Activated naive CD8-positive, alpha-beta T cell treated with anti-CD3 and anti-CD28 coated beads, Interleukin-2, amount 10 ng/mL, durations not matched to agents 7 days and 5 days (primary cell): Measurements from ENCODE around the gene LRRC4. TPM values are rescaled to one million over a fixed set of nuclear protein-coding genes. Genes with fewer than 3 reads are reported as not detected.
A peak's percentile ranks its signal among the peaks of the same experiment; 100 is the strongest.

Source experiments
- ATAC-seq: fragments of 150-1000 bp; cut with Tn5 transposase; one replicate; pipeline ENCODE4 v1.10.0; 2021; ENCODE audit warnings: low read depth, moderate library complexity
- POLR2A ChIA-PET: fragments of 350-600 bp; sonication (Branson Sonifier 250); formaldehyde crosslinking; loops from one replicate; lab custom pipeline; 2021; ENCODE audit warnings: antibody characterized with exemption; lab: Charles Lee
- DNase-seq: peaks from one replicate; pipeline ENCODE4 v3.0.0; 2021
- H3K27ac Mint-ChIP-seq: one replicate; pipeline ENCODE4 v1.8.0; 2022; ENCODE audit warnings: mild to moderate bottlenecking, mixed read lengths
- H3K27me3 Mint-ChIP-seq: one replicate; pipeline ENCODE4 v1.8.0; 2022; ENCODE audit warnings: mild to moderate bottlenecking, moderate library complexity, mixed read lengths
- H3K36me3 Mint-ChIP-seq: one replicate; pipeline ENCODE4 v1.8.0; 2021; ENCODE audit warnings: mild to moderate bottlenecking, mixed read lengths
- H3K4me1 Mint-ChIP-seq: one replicate; pipeline ENCODE4 v1.8.0; 2021; ENCODE audit warnings: mixed read lengths
- H3K4me3 Mint-ChIP-seq: one replicate; pipeline ENCODE4 v1.8.0; 2022; ENCODE audit warnings: mild to moderate bottlenecking, moderate library complexity, mixed read lengths
- H3K9me3 Mint-ChIP-seq: one replicate; pipeline ENCODE4 v1.8.0; 2021; ENCODE audit warnings: mixed read lengths
- total RNA-seq, 2 experiments: library from RNA; stranded (reverse); gene quantifications; one replicate each; pipeline ENCODE4 v1.2.3, GENCODE V29; 2021

The LRRC4 gene
- total RNA-seq, 2 experiments from 2014 or later, result 0.11 TPM; not detected in 1

DNA sequence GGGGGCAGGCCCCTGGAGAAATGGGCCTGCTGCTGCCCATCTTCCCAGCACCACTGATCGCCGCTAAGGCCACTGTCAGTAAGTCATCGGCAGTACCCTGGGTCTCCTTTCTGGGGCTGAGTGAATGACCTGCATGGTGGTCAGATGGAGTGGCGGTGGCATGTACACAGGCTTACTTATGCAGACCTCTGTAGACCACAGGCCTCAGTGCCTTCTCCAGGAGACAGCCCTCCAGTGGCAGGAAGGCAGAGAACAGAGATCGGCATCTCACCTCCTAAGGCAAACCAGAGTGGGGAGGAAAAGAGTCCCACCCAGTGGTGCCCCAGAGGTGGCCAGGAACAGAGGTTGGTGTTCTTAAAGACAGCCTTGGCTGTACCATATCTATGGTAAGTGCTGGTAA is 22.8 kb upstream of the LRRC4 start:
- POLR2A ChIA-PET, result no interaction called here
- Mint-ChIP-seq H3K4me1 (peaks cover 37% of the 10 kb centered on the region), H3K4me3 (no peak overlapping the region), H3K27ac (no peak overlapping the region), H3K27me3 (no peaks in the 10 kb centered on the region), H3K36me3 (peaks cover 7% of the 10 kb centered on the region), H3K9me3 (no peaks in the 10 kb centered on the region)
- no peak for DNase-seq
- no peak for ATAC-seq

DNA sequence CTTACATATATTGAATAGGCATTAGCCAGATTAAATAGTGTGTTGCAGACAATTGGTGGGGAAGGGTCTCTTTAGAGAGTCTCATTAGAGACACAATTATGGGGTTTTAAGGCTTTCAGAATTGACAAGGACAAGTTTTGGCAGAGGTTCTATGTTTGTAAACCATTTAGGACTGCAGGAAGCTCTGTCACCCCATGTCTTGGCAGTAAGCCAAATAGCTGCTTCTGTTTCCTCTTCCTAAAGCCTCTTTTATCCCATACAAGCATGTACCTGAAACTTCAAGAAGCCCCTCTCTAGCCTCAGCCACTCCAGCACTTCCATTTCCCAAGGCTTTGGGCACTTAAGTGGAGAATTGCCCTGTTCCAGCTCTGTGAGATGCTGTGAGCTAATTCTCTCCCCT is 21.8 kb upstream of the LRRC4 start:
- no peaks in the 10 kb centered on the region for H3K27me3 Mint-ChIP-seq
- peaks cover 27% of the 10 kb centered on the region for H3K4me1 Mint-ChIP-seq
- H3K36me3 Mint-ChIP-seq, result peaks cover 7% of the 10 kb centered on the region
- H3K27ac Mint-ChIP-seq, result no peak overlapping the region
- POLR2A ChIA-PET, result no interaction called here
- H3K4me3 Mint-ChIP-seq, result no peak overlapping the region
- H3K9me3 Mint-ChIP-seq, result no peaks in the 10 kb centered on the region
- no peak for DNase-seq
- peak; percentile 31 for ATAC-seq

DNA sequence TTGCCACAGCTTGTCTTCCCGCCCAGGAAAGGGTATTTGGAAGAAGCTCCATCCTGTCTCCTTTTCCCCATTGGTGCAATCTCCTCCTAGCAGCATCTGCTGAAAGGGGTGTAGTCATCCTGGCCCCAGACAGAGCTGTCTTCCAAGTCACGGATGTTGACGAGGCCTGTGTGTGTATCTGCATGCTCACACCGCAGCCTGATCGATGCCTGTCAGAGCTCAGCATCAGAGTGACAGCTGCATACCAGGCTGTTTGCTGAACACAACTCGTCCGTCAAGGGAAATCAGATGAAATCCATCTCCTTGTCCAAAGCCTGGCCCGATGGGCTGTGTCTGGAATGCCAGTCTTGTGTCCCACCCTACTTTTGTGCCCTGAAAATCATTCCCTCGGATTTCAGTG is 21.2 kb upstream of the LRRC4 start:
- Mint-ChIP-seq H3K9me3 (no peaks in the 10 kb centered on the region), H3K4me1 (peaks cover 21% of the 10 kb centered on the region), H3K4me3 (no peak overlapping the region), H3K36me3 (peaks cover 5% of the 10 kb centered on the region), H3K27ac (no peak overlapping the region), H3K27me3 (no peaks in the 10 kb centered on the region)
- no peak for DNase-seq
- ATAC-seq, result no peak
- POLR2A ChIA-PET, result interaction anchor here (0.5 kb wide), 1 partner anchor 126 kb away, joined by 5 read pairs; no protein-coding TSS in a partner anchor

GRCh38 chr7:128045766-128046165 is 14.5 kb upstream of the LRRC4 start:
- H3K36me3 Mint-ChIP-seq, result peaks cover 5% of the 10 kb centered on the region
- no peak overlapping the region for H3K27ac Mint-ChIP-seq
- no peak for ATAC-seq
- POLR2A ChIA-PET, result interaction anchor here (0.7 kb wide), 1 partner anchor 58 kb away, joined by 3 read pairs; no protein-coding TSS in a partner anchor
- no peaks in the 10 kb centered on the region for H3K27me3 Mint-ChIP-seq
- DNase-seq, result no peak
- H3K9me3 Mint-ChIP-seq, result no peaks in the 10 kb centered on the region
- no peak overlapping the region for H3K4me3 Mint-ChIP-seq
- peaks cover 20% of the 10 kb centered on the region for H3K4me1 Mint-ChIP-seq

DNA sequence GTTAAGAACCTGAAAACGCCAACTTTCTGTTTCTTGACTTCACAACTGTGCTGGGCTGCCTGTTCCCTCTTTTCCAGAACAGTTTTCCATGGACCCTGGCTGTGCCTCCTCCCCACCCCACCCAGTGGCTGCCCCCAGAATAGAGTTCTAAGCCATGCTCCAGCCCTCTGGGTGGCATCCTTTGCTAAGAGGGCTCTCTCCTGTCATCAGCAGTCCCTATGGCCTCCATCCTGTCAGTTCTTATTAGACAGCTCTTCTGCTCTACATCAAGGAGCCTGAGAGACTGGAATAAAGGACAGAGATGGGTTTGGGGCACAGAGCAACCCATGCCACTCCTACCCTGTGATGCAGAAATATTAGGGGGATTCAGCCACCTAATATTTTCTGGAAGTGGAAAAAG is 13.9 kb upstream of the LRRC4 start:
- ATAC-seq (no peak), DNase-seq (no peak)
- Mint-ChIP-seq H3K27ac (no peak overlapping the region), H3K36me3 (peaks cover 3% of the 10 kb centered on the region), H3K4me3 (no peak overlapping the region), H3K4me1 (peaks cover 21% of the 10 kb centered on the region), H3K9me3 (no peaks in the 10 kb centered on the region), H3K27me3 (no peaks in the 10 kb centered on the region)
- POLR2A ChIA-PET, result no interaction called here

GRCh38 chr7:128044064-128044463 is 12.8 kb upstream of the LRRC4 start:
- peaks cover 1% of the 10 kb centered on the region for H3K36me3 Mint-ChIP-seq
- DNase-seq (no peak), ATAC-seq (no peak)
- no peak overlapping the region for H3K27ac Mint-ChIP-seq
- no peaks in the 10 kb centered on the region for H3K9me3 Mint-ChIP-seq
- H3K27me3 Mint-ChIP-seq, result no peaks in the 10 kb centered on the region
- POLR2A ChIA-PET, result no interaction called here
- no peak overlapping the region for H3K4me3 Mint-ChIP-seq
- peaks cover 19% of the 10 kb centered on the region for H3K4me1 Mint-ChIP-seq

DNA sequence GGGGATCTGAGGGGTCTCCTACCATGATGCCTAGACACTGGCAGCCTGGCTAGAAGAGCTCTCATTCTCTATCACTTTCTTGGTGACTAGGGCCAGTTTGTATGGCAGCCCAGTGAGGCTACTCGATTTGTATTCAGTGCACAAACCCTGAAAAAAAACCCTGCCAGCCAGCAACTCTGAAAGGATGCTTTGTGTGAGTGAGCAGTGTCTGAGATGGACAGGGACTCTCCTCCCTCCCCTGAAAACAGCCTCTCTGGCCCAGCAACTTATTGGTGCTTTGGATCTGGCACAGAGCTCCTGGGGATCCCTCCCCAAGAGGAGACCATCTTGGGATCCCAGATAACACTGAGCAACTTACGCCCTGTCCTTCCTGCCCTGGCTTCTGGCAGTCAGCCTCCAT is 10.8 kb upstream of the LRRC4 start:
- Mint-ChIP-seq H3K36me3 (peaks cover 1% of the 10 kb centered on the region), H3K27me3 (no peaks in the 10 kb centered on the region), H3K27ac (no peak overlapping the region), H3K9me3 (no peaks in the 10 kb centered on the region), H3K4me1 (peaks cover 21% of the 10 kb centered on the region), H3K4me3 (no peak overlapping the region)
- no peak for DNase-seq
- ATAC-seq, result no peak
- POLR2A ChIA-PET, result no interaction called here

- no peak overlapping the region for H3K27ac Mint-ChIP-seq
- H3K4me3 Mint-ChIP-seq, result no peak overlapping the region
- no peaks in the 10 kb centered on the region for H3K9me3 Mint-ChIP-seq
- ATAC-seq, result no peak
- DNase-seq, result no peak
- H3K36me3 Mint-ChIP-seq, result peaks cover 1% of the 10 kb centered on the region
- H3K27me3 Mint-ChIP-seq, result no peaks in the 10 kb centered on the region
- POLR2A ChIA-PET, result no interaction called here
- H3K4me1 Mint-ChIP-seq, result peaks cover 21% of the 10 kb centered on the region
Measured at GRCh38 chr7:128041203-128041602, 10.0 kb upstream of the LRRC4 start.

GRCh38 chr7:128040205-128040604 is 9.0 kb upstream of the LRRC4 start:
- Mint-ChIP-seq H3K27me3 (no peaks in the 10 kb centered on the region), H3K4me3 (no peak overlapping the region), H3K36me3 (peaks cover 1% of the 10 kb centered on the region), H3K27ac (no peak overlapping the region), H3K9me3 (no peaks in the 10 kb centered on the region), H3K4me1 (peaks cover 14% of the 10 kb centered on the region)
- DNase-seq, result no peak
- no peak for ATAC-seq
- POLR2A ChIA-PET, result no interaction called here

DNA sequence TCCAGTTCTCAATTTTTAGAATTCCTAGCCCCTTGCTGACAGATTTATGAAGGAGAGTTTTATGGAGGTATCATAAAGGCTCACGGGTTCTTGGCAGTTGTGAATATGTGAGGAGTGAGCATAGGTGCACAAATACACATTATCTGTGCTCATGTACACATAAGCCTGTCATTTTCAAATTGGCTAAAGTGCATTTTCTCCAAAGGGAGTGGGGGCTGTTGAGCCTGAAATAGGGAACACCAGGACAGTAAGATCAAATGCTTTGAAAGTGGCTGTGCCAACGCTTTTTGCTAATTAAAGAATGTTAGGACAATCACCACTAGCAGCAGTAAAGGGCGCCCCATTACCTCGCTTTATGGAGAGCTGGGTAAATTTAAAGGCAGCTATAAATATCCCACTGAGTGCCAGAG is 8.3 kb upstream of the LRRC4 start:
- H3K27ac Mint-ChIP-seq, result no peak overlapping the region
- H3K9me3 Mint-ChIP-seq, result no peaks in the 10 kb centered on the region
- ATAC-seq (no peak), DNase-seq (no peak)
- no peaks in the 10 kb centered on the region for H3K27me3 Mint-ChIP-seq
- H3K4me1 Mint-ChIP-seq, result peaks cover 10% of the 10 kb centered on the region
- no peak overlapping the region for H3K4me3 Mint-ChIP-seq
- POLR2A ChIA-PET, result no interaction called here
- H3K36me3 Mint-ChIP-seq, result peaks cover under 1% of the 10 kb centered on the region

GRCh38 chr7:128037880-128038619 is 6.8 kb upstream of the LRRC4 start:
- Mint-ChIP-seq H3K4me1 (peaks cover 3% of the 10 kb centered on the region), H3K27ac (no peak overlapping the region), H3K9me3 (no peaks in the 10 kb centered on the region), H3K27me3 (peaks cover 6% of the 10 kb centered on the region), H3K4me3 (no peak overlapping the region), H3K36me3 (peaks cover 2% of the 10 kb centered on the region)
- DNase-seq (no peak), ATAC-seq (no peak)
- POLR2A ChIA-PET, result no interaction called here

DNA sequence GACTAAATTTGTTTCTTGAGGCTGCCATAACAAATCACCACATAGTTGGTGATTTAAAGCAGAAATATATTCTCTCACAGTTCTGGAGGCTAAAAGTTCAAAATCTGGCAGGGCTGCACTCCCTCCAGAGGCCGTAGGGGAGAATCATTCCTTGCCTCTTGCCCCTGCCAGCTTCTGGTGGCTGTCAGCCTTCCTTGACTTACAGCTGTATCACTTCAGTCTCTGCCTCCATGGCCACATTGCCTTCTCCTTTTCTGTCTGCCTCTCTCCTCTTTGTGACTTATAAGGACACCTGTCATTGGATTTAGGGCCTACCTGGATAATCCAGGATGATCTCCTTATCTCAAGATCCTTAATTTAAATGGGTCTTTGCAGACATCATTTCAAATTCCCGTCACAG is 5.8 kb upstream of the LRRC4 start:
- POLR2A ChIA-PET, result no interaction called here
- Mint-ChIP-seq H3K27ac (no peak overlapping the region), H3K36me3 (peaks cover 2% of the 10 kb centered on the region), H3K4me3 (no peak overlapping the region), H3K27me3 (peaks cover 7% of the 10 kb centered on the region), H3K4me1 (peaks cover 3% of the 10 kb centered on the region), H3K9me3 (no peaks in the 10 kb centered on the region)
- ATAC-seq (no peak), DNase-seq (no peak)

GRCh38 chr7:128036226-128036940 is 5.1 kb upstream of the LRRC4 start:
- POLR2A ChIA-PET, result no interaction called here
- Mint-ChIP-seq H3K9me3 (no peaks in the 10 kb centered on the region), H3K36me3 (peaks cover 2% of the 10 kb centered on the region), H3K27ac (no peak overlapping the region), H3K4me1 (peaks cover 5% of the 10 kb centered on the region), H3K4me3 (no peak overlapping the region), H3K27me3 (peaks cover 9% of the 10 kb centered on the region)
- no peak for ATAC-seq
- DNase-seq, result no peak

DNA sequence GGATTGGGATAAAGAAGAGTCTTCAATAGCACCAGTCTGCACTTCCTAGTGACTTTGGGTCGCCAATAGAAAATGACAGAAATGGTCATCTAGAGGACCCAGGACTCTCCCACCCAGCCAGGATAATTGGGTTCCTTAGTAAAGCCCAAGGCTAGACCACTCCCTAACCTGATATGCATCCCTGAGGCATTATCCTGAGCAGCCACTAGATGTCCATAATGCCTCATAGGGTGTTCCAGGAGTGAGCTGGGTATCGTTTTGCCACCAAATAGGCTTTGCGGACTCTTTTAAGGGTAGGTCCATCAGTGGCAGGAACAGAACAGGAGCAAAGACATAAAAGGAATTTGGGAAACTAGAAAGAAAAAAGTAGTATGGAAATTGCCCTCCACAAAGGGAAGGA is 4.5 kb upstream of the LRRC4 start:
- Mint-ChIP-seq H3K4me1 (peaks cover 4% of the 10 kb centered on the region), H3K4me3 (no peak overlapping the region), H3K36me3 (peaks cover 2% of the 10 kb centered on the region), H3K27me3 (peaks cover 11% of the 10 kb centered on the region), H3K9me3 (no peaks in the 10 kb centered on the region), H3K27ac (no peak overlapping the region)
- ATAC-seq, result no peak
- DNase-seq, result no peak
- POLR2A ChIA-PET, result no interaction called here
